NCI-H345 (cell line): Measurements from ENCODE around the gene PRRX1.

Experiments used
- DNase-seq: peaks from one replicate; lab custom pipeline; 2025; lab: John Stamatoyannopoulos, UW

Gene PRRX1

DNA sequence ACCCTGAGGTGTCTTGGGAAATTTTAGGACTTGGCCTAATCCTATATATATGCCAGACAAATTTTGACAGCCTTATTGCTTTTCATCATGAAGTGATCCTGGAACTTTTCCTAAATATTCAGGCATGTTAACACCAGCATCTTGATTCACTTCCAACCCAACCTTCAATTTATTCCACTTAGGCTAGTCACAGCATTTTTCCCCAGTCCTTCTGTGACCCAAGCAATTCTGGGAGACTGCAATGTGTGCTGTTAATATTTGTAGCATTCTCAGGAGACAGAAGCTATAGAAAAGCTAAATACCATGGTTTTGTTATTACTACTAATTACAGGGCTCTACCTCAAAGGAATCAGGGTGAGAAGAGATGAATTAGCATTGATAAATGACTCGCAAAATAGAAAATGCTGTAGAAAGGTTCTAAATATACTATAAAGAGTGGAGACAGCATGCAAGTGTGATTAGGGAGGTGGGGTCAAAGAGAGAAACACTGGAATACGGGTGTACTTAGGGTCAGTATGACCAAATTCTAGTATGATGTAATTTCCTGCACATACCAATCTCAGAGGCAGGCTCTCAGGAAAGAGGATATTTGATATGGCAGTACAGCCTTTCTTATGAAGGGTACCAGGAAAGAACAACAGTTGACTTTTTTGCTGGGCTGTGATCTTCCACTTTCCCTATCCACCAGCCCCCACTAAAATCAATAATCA is 29.1 kb downstream of the PRRX1 start:
- DNase-seq, result no peak

DNA sequence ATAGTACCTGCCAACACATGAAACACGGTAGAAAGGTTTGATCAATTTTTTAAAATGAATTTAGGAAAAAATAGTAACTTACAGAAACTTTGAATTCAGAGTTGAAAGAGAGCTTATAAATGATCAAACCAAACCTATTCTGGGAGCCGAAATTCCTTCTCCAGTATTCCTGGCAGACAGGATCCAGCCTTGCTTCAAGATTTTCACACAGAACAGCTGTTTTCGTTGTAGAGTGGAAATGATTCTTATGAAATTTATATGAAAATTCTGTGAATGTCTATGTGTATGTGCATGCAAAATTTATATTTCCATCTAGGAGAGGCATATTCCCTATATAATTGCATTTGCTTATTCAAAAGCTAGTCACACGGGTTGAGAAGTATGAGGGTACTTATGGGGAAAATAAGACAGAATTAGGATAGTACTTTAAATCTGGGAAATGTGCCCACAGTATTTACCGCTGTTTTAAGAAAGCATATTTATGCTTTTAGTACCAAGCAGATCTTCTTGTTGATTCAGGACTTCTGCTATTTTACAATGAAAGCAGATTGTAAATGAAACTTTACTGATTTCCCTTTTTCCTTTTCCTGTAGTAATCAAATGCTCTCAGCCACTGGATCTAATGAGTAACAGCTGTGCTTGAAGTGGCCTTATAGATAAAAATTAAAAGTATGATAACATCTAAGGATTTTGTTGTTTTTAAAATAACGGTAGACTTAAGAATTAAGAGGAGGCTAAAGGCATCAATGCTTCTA is 30.4 kb downstream of the PRRX1 start:
- no peak for DNase-seq

DNA sequence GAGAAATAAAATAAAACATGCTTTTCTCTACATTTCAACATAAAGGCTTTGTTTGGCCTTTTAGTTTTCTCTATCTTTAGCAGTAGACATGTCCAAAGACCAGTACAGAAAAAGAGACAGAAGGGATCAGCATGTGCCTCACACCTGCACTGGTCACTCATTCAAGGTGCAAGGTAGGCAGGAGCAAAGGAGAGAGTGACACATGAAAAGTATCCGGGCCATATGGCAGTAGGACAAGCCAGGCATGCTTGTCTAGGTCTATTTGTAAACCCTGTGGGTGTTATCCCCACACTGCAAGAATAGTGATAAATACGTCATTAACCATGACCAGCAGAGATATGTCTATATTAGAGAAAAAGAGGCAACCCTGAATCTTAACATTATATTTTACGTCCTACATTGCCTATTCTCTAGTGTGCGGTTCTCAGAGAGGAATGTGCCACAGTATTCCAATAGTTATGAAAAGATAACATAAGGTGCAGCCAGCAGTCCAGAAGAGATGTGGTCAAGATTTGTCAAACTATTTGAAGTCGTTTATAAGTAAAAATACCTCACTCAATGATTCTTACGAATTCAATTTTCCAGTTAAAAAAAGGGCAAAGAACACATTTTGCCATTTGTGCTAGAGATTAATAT is 32.1 kb downstream of the PRRX1 start:
- no peak for DNase-seq

DNA sequence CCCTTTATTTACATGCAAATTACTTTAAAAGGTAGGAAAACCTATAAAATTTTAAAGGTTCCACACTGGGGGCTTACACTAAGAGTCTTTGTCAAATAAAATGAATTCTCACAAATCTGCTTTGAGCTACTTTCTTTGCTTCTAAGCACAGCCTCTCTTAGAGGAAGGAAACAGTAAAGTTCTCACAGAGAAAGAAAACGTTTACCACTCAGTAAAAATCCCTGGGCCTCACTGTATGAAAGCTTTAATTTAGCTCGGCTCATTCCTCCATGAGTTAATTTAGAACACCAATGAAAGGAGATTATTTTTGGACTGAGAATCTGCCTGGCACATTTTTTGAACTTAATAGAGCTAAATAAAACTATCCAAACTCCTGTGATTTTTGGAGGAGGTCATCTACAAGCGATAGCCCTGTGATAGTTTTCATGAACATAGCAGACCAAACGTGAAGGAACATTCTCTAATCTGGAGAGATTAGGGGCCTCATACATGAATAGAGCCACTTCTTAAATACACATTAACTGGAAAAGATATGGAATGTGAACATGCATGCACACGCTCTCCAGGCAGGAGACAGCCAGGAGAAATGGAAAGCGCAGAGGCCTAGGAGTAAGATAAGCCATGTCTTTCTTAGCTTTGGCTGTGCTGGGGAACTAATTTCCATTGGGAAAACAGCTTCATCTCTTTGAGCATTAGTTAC is 32.8 kb downstream of the PRRX1 start:
- DNase-seq, result no peak

DNA sequence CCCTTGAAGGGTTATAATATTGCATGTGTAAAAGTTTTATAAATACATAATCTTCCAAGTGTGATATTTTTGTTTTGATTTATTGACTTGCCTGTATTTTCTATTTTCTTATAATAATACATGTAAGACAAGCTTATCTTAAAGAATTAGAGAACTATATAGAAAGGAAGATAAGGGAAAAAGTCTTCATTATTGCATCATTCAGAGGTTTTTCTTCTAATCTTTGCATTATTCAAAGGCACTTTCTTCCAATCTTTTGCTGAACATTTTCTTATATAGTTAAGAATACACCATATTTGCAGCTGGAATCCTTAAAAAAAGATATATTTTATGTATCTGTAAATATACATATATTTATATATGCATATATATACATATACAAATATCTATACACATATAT is 33.4 kb downstream of the PRRX1 start:
- no peak for DNase-seq

DNA sequence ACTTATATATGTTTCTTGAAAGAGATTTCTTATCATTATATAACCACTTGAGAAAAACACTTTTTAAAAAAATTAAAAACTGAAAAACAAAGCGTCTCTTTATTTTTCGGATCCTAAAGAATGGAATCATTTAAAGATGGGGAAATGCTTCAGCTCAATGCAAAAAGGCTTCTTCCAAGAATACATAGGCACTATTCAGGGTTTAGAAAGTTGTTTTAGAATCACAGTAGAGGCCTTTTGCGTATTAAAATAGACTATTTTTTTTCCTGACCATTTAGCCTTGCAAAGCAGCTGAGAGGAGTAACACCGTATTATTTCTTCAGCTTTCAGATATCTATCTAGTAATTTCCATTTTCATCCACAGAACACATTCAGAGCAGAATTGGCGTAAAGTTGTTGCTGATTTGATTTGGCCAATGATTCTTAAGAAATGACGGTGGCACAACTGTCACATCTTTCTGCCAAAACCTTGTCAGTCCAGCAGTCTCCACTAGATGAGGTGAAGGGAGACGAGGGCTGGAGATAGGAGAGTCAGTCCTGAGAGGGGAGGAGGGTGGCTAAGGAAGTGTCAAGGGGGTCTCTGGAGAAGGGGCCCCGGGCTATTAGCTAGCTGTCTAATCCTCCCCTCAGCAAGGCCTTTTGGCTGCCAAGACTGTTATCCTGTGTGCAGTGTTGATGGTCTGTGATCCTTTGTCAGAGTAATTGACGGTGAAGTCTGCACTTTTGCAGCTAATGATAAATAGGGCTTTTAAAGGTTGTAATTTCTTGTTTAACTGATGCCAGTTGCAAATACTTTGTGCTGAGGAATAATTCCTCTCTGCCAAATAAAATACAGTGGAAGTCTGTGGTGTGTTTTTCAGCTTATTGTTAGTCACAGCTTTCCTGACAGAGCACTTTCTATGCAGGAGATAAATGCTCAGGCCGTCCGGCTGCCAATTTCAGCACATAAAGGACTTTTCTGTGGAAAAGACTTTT is 34.7 kb downstream of the PRRX1 start:
- no peak for DNase-seq

DNA sequence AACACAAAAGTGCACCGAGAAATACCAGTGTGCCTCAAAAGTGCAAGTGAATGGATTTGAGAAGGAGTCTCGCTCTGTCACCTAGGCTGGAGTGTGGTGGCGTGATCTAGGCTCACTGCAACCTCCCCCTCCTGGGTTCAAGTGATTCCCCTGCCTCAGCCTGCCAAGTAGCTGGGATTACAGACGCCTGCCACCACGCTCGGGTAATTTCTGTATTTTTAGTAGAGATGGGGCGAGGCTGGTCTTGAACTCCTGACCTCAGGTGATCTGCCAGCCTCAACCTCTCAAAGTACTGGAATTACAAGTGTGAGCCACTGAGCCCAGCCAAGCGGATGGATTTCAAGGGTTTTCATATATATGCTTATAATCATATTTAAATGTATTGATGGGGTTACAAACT is 35.8 kb downstream of the PRRX1 start:
- no peak for DNase-seq

DNA sequence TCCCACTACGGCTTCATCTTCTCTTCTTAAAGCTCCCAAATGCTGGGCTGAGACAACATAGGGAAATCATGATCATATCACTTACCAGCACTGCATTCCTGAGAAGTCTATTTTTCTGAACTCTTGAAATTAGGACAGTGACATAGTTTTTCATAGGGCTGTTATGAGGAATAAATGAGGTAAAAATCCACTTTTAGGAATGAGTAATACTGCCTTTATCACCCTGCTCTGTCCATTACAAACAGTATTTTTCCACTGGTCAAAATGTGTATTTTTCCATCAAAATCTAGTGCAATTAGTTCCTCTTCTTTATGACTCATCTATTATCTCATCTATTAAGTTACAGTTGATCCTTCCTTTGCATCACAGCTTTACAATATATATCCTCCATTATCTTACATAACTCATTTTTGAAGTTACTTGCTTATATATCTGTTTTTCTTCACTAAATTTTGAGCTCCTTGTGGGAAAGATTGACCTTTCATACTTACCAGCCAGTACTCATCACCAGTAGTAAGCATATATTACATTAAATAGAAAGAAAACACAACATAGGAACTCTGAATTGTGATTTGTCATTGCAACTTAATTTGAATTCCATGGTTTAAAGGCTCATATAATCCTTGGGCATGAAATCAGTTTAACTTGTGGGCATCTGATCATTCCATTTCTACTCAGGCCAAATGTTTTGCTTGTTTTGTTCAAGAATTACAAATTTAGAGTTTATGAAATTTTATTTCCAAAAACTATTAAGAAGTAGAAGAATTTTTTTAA is 37.1 kb downstream of the PRRX1 start:
- DNase-seq, result no peak

DNA sequence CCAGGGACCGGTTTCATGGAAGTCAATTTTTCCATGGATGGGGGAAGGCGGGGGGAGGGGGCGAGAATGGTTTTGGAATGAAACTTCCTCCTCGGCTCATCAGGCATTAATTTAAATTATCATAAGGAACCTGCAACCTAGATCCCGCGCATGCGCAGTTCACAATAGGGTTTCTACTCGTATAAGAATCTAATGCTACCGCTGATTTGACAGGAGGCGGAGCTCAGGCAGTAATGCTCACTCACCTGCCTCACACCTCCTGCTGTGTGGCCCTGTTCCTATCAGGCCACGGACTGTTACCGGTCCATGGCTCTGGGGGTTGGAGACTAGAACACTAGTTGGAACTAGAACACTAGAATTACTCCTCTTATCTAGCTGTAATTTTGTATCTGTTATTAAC is 38.0 kb downstream of the PRRX1 start:
- no peak for DNase-seq

DNA sequence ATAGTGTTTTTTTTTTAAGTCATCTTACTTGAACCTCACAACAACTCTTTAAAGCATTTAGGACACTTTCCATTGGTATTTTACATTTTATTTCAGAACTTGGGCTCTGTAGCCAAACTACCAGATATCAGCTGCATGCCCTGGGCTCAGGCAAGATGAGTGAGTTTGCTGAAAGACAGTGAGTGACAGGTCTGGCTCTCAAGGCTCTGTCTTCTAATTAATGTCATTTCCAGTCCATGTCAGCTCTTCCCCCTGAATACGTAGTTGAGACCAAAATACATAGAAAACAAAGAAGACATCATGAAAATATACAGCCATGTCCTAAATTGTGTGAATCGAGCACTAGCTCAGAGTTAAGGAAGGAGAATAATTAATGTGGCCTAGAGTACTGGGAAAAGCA is 39.7 kb downstream of the PRRX1 start:
- DNase-seq, result no peak

DNA sequence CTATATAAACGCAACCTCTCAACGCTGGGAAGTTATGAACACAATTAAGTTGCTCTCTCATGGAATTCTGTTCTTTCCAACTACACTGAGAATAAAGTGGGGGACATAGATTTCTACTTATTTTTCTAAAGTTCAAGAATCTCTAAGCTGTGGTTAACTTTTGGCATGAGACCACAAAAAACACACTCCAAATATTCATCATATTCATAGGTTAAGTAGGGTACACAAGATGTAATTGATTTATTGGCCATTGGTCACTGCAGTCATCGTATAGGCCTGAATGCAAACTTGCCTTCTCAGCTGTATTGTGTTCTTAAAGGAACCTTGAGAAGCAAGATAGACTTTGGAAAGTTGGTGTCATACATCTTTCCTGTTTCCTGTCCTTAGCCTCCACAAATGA is 40.3 kb downstream of the PRRX1 start:
- DNase-seq, result no peak

DNA sequence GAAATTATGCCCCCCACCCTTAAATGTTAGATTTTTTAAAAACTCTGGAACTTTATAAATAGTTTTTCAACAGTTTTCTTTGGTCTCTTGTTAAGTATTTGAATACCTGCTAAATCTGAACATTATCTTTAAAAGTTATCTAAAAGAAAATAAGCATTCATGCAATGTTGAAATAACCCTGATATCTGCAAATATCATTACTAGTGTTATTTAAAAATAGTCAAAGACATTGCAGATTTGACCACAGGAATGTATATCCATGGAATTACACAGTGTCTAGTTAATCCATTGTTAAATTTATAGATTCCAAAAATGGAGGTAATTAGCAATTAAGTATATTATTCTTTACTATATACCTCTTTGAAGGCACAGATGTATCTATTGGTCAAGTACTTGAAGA is 42.0 kb downstream of the PRRX1 start:
- no peak for DNase-seq

DNA sequence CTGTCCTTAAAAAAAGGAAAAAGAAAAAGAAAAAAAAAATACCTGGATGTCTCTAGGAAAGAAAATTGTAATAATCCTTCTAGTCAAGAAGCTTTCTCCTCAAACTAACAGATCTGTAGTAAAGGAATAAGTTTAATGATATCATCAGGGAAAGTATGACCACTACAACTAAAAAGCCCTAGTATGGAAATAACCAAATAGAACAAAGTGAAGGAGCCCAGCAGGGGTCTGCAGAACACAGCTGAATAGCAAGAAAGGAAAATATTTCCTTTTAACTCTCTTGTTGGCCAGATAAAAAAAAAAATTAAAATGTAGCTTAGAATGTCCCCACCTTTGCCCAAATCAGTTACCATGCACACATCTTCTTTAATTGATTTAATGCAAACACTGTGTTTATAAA is 43.2 kb downstream of the PRRX1 start:
- no peak for DNase-seq

DNA sequence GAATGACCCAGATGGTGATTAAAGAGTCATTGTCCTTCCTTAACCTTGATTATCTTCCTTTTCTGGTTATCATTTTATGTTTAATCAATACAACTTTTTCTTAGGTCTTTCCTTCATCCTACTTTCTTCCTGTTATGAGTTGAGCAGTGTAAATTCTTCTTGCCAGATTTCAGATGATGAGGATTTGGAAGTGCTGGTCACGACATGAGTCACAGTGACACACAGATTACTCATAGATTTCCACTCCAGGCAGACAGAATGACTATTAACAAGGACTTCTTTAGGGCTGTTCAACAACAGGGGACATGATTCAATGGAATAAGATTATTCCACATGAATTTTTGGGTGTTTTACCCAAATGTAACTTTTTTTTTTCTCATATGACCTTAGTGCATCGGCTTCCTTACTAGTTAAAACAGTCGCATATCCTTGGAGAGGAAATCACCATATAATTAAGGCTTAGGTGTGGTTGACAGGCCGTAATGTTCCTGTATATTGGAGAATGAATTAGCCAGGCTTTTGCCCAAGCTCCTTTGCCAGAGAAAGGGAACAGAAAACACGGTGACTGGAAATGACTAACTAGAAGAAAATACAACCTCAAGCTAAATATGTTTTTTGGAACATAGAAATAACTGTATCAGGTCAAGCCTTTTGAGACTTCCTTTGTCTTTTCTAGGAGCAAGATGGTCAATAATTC is 44.2 kb downstream of the PRRX1 start:
- no peak for DNase-seq

DNA sequence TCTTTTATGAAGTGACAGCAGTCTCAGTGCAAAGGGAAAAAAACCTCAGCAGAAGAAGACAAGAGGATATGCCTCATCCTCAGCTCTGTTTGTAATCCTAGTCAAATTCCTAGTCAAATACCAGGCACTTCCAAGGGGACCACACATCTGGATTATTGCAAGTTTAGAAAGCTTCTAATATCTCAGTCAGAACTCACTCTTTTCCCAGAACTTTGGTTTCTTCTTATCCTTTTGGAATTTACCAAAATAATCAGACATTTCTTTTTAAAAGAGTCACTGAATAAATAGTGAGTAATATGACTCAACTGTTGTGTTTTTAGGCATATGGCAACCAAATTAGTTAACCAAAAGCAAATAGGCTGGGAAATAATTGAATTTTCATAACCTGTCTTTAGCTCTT is 47.8 kb downstream of the PRRX1 start:
- no peak for DNase-seq

DNA sequence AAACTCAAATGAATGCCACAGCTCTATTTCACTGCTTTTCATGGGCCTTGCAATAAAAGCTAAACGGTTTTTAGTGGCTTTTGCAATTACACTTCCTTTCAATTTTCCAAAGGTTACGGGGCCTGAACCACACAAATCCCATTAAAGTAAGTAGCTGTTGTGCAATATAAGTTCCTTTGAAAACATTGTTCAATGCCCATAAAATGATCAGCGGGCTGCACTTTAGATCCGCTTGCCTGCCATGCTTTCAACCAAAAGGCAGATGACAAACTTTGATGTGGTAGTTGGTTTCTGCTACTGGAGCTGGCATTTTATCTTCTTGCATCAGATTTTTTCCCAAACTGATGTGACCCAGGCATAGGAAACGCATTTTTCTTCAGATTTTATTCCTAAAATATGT is 50.2 kb downstream of the PRRX1 start:
- DNase-seq, result no peak

DNA sequence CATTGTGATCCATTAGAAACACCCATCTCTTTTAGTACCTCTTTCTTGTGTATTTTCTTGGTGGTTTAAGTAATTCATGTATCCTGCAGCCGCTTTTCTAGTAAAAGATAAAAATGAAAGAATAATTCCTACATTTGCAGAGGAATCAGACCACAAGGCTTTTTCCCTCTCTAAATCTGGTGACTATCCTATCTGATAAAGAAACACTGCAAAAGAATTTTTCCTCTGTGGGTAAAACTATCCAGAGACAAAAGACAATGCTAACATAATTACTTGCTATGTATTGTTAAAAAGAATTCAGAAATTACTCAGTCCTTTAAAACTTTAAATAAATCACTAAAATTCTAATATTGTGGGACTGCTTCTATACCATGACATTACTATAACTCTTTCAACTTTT is 51.0 kb downstream of the PRRX1 start:
- no peak for DNase-seq

DNA sequence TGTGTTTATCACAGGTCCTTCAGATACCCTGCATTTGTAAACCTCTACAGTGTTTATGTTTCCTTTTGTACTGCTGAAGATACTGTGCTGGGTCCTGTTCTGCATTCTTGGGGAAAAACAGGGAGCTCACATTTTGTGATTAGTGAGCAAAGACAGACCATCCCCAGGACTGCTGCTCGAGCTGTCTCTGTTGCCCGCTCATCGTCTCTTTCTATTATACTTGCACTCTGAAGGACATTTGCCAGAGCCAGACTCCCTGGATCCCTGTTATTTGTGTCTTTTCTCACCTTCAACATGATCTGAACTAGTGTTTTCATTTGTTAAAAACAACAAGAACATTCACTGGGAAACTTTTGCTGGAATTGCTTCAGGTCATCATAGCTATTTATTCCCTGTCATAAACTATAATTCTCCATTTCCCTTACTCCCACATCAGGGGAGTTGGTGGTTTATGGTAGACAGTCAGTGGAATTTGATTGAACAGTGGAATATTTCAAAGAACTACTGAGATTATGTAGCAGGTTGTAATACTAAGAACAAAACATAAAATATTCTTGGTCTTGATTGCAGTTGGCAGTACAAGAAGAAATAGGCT is 53.0 kb downstream of the PRRX1 start:
- DNase-seq, result no peak

DNA sequence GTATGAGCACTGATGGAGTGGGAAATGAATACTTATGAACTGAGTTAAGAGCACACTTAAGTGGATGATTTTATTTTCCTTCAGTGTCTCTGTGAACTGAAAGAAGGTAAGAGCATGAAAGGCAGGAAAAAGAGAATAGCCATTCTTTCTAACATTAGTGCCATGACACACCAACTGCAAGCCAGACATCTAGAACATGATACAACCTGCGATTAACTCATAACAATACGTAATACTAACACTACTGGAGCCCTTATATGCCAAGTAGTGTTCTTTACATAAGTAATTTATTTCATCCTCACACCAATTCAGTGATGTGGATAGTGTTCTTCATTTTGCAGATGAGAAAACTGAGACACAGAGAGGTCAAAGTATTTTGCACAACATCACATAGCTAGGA is 56.7 kb downstream of the PRRX1 start:
- DNase-seq, result no peak

DNA sequence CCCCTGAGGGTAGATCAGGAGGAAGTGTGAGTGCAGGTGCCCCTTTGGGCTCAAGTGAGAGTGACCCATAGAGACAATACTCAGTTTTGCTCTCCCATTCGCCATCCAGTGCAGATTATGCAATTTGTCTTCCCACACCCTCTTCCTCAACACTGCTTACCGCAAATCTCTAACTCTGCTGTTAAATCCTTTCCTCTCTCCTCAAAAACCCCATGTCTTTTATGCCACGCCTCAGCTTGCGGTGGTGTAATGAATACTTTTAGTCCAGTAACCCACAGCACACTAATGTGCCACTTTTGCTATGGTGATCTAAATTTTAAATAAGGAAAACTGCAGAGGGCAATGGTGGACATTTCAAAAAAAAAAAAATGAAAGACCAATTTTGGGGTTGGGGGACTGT is 57.7 kb downstream of the PRRX1 start:
- no peak for DNase-seq
